IPS-15b (cell line): ENCODE results near the gene CLCF1.
A peak's percentile ranks its signal among the peaks of the same experiment; 100 is the strongest.

Source experiments
- H3K27me3 ChIP-seq: one replicate; pipeline ENCODE4 v1.6.1; 2013; ENCODE audit warnings: low read length; ENCODE audit not compliant: control insufficient read depth, insufficient read depth
- H3K36me3 ChIP-seq: one replicate; pipeline ENCODE4 v1.6.1; 2013; ENCODE audit warnings: low read length; ENCODE audit not compliant: control insufficient read depth, insufficient read depth
- H3K4me1 ChIP-seq: one replicate; pipeline ENCODE4 v1.6.1; 2013; ENCODE audit warnings: mild to moderate bottlenecking, low read length; ENCODE audit not compliant: control insufficient read depth, insufficient read depth
- H3K4me3 ChIP-seq: one replicate; pipeline ENCODE4 v1.5.1; 2013; ENCODE audit warnings: low read depth, low read length
- H3K9ac ChIP-seq: one replicate; pipeline ENCODE4 v1.6.1; 2013; ENCODE audit warnings: low read depth, mild to moderate bottlenecking, low read length
- H3K9me3 ChIP-seq: one replicate; pipeline ENCODE4 v1.6.1; 2013; ENCODE audit warnings: mild to moderate bottlenecking, low read length; ENCODE audit not compliant: control insufficient read depth, insufficient read depth

The CLCF1 gene

GRCh38 chr11:67387518-67387917 lies 14.1 kb upstream of the CLCF1 start:
- peaks cover 5% of the 10 kb centered on the region for H3K4me1 ChIP-seq
- H3K9ac ChIP-seq = no peak overlapping the region
- H3K27me3 ChIP-seq = peaks cover 10% of the 10 kb centered on the region
- no peak overlapping the region for H3K4me3 ChIP-seq
- H3K36me3 ChIP-seq = no peaks in the 10 kb centered on the region
- no peaks in the 10 kb centered on the region for H3K9me3 ChIP-seq

- Histone ChIP-seq H3K9ac (no peak overlapping the region), H3K27me3 (peaks cover 10% of the 10 kb centered on the region), H3K4me3 (no peak overlapping the region), H3K4me1 (peaks cover 6% of the 10 kb centered on the region), H3K36me3 (no peaks in the 10 kb centered on the region), H3K9me3 (no peaks in the 10 kb centered on the region)
These were observed 13.7 kb upstream of the CLCF1 start for GRCh38 chr11:67387069-67387468.

- Histone ChIP-seq H3K27me3 (peaks cover 14% of the 10 kb centered on the region), H3K4me1 (peaks cover 6% of the 10 kb centered on the region), H3K9me3 (no peaks in the 10 kb centered on the region), H3K9ac (no peak overlapping the region), H3K4me3 (no peak overlapping the region), H3K36me3 (no peaks in the 10 kb centered on the region)
These were observed 11.5 kb upstream of the CLCF1 start for GRCh38 chr11:67384851-67385366.

DNA sequence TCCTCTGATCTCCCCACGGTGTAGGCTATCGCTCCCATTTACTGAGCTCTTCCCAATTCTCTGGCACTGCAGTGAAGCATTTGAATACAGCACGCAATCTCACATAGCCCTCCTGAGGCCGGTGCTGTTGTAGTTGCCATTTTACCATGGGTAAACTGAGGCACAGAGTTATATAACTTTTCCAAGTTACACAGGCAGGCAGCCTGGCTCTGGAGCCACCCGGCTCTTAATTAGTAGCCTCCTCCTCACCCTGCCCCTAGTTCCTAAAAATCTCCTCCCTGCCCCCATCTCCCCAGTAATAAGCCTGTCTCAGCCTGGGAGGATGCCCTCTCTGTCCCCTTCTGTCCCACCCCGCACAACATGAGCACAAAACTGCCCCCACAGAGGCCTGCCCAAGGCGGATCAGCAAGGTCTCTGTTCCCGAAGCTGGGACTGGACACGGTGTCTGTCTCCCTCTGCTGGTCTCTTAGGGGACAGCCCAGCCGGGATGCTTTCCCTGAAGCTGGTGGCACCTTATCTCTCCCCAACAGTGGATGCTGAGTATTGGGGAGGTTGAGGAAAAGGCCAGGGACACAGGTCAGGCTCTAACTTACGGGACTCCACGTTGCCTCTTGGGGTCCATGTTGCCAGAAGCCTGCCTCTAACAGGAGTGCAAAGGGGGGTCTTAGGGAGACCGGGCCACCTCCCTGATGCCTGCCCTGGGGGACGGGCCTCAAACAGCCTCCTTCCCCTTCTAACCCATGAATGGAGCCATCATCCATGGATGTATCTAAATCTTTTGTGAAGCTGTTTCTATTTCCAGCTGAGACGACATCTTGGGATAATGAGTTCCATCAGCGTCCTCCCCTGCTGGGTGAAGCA lies 9.1 kb upstream of the CLCF1 start:
- H3K9ac ChIP-seq = no peak overlapping the region
- peaks cover 6% of the 10 kb centered on the region for H3K4me1 ChIP-seq
- H3K36me3 ChIP-seq = no peaks in the 10 kb centered on the region
- H3K9me3 ChIP-seq = no peaks in the 10 kb centered on the region
- peaks cover 20% of the 10 kb centered on the region for H3K27me3 ChIP-seq
- H3K4me3 ChIP-seq = no peak overlapping the region

- Histone ChIP-seq H3K9ac (no peak overlapping the region), H3K4me3 (no peak overlapping the region), H3K36me3 (no peaks in the 10 kb centered on the region), H3K9me3 (no peaks in the 10 kb centered on the region), H3K27me3 (peaks cover 31% of the 10 kb centered on the region), H3K4me1 (peaks cover 8% of the 10 kb centered on the region)
These were observed 8.0 kb upstream of the CLCF1 start for GRCh38 chr11:67381244-67381972.

DNA sequence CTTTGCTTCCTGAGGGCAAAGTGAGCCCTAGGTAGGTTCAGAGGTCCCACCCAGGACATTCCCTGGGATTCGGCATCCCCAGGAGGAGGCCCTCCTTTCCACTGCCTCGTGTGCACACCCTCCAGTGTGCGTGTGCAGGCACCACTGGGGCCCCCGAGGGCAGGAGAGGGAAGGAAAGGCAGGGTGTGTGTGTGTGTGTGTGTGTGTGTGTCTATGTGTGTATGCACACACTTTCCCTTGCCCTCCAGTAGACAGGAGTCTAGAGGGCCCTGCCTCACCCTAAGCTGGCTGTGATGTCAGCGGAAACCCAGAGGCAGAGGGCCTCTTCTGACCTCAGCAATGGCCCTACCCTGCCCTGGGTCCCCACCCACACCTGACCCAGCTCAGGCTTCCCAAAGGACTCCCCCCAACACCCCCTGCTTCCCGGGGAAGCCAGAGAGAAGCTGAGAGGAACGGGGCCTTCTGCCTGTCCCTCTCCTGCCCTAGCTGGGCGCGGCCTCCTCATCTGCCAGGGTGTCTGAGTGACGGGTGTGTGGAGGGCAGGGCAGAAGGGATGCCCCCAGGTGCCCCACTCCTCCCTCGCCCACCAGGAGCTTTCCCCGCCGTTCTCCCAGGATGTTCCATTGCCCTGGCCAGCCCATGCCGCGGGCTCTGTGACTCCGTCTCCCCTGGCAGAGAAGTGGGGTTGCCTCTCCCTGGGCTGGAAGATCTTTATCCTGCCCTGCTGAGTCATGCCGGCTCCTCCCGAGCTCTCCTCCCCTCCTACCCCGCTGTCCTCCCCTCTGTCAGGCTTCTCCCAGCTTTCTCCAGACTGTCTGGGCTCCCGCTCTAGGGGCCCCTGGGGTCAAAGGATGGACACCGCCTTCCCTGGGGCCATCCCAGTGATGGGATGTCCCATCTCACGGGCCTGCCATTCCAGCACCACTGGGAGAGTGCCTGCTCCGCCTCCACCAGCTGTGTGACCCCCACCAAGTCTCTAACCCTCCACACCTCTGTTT lies 6.0 kb upstream of the CLCF1 start:
- no peaks in the 10 kb centered on the region for H3K9me3 ChIP-seq
- H3K4me1 ChIP-seq = peaks cover 14% of the 10 kb centered on the region
- no peak overlapping the region for H3K9ac ChIP-seq
- H3K4me3 ChIP-seq = no peak overlapping the region
- peaks cover 32% of the 10 kb centered on the region for H3K27me3 ChIP-seq
- H3K36me3 ChIP-seq = no peaks in the 10 kb centered on the region

GRCh38 chr11:67378544-67378943 lies 5.1 kb upstream of the CLCF1 start:
- no peaks in the 10 kb centered on the region for H3K36me3 ChIP-seq
- H3K9ac ChIP-seq = no peak overlapping the region
- no peaks in the 10 kb centered on the region for H3K9me3 ChIP-seq
- H3K4me1 ChIP-seq = peaks cover 15% of the 10 kb centered on the region
- H3K27me3 ChIP-seq = peaks cover 31% of the 10 kb centered on the region
- no peak overlapping the region for H3K4me3 ChIP-seq

GRCh38 chr11:67376873-67377808 lies 3.7 kb upstream of the CLCF1 start:
- H3K9me3 ChIP-seq = no peaks in the 10 kb centered on the region
- no peaks in the 10 kb centered on the region for H3K36me3 ChIP-seq
- peaks cover 13% of the 10 kb centered on the region for H3K4me1 ChIP-seq
- no peak overlapping the region for H3K9ac ChIP-seq
- peak overlapping the region; percentile 18 for H3K4me3 ChIP-seq
- H3K27me3 ChIP-seq = peaks cover 32% of the 10 kb centered on the region

DNA sequence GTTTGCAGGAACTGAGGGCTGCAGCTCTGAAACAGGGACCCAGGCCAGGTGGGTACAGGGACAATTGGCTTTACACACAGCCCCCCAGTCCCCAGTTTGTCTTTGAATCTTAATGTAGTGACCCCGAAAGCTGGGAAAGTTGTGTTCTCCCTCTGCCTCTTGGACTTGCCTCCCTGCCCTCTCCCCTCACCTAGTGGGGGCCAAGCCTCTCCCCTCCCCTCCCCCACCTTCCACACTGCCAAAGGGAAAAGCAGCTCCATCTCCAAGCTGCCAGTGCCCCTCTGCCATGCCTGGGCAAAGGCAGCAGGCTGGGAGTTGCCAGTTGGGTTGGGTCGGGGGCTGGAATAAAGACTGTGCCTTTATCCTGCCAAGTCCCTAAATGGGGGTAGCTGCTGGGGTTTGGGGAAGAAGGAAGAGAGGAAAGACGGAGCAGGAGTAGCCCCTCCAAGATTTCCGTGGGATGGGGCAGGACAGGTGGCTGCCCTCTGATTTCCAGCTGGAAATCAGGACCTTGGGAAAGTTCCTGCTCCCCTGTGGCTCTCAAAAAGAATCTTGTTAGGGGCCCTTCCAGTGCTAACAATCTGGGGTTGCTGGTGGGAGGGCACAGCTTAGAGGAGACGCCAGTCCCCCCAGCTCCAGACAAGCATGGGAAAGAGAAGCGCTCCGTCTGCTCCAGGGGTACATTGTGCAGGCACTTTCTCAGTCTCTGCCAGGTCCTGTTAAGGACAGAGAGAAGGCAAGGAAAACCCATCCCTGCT lies 2.8 kb upstream of the CLCF1 start:
- H3K4me1 ChIP-seq = peaks cover 19% of the 10 kb centered on the region

More for the DNA sequence above, 2.8 kb upstream of the CLCF1 start:
- Histone ChIP-seq H3K36me3 (no peaks in the 10 kb centered on the region), H3K4me3 (peak overlapping the region; percentile 49), H3K9ac (peak overlapping the region; percentile 8), H3K27me3 (peaks cover 38% of the 10 kb centered on the region), H3K9me3 (no peaks in the 10 kb centered on the region)
